Measurements from ENCODE around the gene SLC5A2.

The SLC5A2 gene

DNA sequence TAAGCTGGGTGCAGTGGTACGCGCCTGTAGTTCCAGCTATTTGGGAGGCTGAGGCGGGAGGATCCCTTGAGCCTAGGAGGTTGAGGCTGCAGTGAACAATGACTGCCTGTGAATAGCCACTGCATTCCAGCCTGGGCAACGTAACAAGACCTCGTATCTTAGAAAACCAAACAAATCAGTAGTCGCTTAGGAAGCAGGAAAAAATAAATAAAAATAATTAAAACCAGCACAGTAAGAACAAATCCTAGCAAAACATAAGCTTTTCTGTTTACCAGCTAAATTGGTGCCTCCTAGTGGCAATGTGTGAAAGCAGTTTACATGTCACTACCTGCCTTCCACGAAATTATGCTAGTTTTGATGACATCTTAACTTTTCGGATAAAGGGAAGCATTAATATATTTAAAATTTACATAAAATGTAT lies 22.3 kb upstream of the SLC5A2 start:
- DNase-seq: peak; percentile 49

DNA sequence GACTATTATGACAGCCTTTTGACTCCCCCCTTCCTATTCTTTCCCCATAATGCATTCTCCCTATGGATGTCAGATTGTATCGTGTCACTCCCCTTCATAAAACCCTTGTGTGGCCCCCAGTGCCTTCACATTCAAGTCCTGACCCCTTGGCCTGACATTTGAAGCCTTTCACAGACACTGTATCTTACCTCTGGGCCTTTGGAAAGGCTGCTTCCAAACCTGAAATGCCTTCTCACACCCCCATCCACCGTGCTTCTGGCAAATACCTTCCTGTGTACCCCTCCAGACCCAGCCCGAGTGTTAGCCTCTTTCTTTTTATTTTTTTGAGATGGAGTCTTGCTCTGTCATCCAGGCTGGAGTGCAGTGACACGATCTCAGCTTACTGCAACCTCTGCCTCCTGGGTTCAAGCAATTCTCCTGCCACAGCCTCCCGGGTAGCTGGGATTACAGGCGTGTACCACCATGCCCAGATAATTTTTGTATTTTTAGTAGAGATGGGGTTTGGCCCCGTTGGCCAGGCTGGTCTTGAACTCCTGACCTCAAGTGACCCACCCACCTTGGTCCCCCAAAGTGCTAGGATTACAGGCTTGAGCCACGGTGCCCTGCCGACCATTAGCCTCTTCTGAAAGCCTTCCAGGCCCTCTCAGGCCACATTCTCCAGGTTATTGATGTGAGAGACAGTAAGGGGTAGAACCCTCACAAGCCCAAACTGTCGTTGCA lies 21.6 kb upstream of the SLC5A2 start:
- DNase-seq: no peak

DNA sequence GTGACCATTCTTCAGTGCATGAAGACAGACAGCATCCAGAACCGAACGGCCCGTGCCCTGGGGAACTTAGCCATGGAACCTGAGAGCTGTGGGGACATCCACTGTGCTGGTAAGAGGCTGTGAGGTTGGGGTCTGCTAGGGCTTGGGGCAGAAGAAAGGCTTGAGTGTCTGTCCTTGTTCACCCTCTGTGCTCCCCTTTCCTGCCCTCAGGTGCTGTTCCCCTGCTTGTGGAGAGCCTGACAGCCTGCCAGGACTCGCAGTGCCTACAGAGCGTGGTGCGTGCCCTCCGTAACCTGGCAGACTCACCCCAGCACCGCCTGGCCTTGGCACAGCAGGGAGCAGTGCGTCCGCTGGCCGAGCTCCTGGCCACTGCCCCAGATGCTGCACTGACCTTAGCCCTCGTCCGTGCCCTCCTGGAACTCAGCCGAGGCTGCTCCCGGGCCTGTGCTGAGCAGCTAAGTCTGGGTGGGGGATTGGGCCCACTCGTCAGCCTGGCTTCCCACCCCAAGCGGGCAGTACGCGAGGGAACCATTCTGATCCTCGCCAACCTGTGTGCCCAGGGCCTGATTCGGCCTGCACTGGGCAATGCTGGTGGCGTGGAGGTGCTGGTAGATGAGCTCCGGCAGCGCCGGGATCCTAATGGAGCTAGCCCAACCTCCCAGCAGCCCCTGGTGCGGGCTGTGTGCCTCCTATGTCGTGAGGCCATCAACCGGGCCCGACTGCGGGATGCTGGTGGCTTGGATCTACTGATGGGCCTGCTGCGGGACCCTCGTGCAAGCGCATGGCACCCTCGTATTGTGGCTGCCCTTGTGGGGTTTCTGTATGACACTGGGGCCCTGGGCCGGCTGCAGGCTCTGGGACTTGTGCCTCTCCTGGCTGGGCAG lies 20.8 kb upstream of the SLC5A2 start:
- no peak for DNase-seq

DNA sequence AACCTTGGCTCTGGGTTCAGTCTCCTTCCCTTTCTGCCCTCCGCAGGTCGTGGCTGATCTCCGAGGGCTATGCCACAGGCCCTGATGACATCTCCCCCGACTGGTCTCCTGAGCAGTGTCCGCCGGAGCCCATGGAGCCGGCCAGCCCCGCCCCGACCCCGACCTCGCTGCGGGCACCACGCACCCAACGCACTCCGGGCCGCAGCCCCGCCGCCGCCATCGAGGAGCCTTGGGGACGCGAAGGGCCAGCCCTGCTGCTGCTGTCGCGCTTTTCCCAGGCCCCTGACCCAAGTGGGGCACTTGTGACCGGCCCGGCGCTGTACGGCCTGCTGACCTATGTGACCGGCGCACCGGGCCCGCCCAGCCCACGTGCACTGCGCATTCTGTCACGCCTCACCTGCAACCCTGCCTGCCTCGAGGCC lies 18.6 kb upstream of the SLC5A2 start:
- DNase-seq: no peak

DNA sequence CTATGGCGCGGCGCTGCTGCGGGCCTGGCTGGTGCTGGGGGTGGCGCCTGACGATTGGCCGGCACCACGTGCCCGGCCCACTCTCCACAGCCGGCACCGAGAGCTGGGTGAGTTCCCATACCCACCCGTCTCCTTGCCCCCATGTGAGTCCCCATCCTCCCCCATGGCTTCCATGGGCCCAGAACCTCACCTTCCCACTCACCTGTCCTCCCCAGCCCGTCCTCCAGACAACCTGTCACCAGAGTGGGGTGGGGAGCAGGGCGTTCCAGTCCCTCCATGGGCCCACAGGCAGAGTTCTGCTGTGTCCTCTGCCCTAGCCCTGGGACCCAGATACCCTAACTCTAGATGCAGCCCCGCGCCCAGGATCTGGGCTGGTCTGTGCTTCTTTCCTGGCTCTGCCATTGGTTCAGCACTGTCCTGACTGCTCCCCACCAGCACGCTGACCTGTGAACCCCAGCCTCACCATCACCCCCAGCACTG lies 18.1 kb upstream of the SLC5A2 start:
- no peak for DNase-seq

DNA sequence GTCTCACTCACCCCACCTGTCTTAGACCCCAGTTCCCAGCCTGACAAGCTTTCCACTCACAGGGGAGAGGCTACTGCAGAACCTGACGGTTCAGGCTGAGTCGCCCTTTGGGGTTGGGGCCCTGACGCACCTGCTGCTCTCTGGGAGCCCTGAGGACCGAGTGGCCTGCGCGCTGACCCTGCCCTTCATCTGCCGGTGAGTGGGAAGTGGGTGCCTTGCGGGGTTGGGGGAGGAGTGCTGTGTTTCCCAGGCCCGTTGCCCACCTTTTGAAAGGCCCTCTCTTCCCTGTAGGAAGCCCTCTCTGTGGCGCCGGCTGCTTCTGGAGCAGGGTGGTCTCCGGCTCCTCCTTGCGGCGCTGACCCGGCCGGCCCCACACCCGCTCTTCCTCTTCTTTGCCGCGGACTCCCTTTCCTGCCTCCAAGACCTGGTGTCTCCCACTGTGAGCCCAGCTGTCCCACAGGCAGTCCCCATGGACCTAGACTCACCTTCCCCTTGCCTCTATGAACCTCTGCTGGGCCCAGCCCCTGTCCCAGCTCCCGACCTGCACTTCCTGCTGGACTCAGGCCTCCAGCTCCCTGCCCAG lies 17.0 kb upstream of the SLC5A2 start:
- no peak for DNase-seq

DNA sequence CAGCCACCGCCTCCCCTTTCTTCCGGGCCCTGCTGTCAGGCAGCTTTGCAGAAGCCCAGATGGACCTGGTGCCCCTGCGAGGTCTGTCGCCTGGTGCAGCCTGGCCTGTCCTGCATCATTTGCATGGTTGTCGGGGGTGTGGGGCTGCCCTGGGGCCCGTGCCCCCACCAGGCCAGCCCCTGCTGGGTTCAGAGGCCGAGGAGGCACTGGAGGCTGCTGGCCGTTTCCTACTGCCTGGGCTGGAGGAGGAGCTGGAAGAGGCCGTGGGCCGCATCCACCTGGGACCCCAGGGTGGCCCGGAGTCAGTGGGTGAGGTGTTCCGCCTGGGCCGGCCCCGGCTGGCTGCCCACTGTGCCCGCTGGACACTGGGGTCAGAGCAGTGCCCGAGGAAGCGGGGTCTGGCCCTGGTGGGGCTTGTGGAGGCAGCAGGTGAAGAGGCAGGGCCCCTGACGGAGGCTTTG lies 16.5 kb upstream of the SLC5A2 start:
- no peak for DNase-seq

DNA sequence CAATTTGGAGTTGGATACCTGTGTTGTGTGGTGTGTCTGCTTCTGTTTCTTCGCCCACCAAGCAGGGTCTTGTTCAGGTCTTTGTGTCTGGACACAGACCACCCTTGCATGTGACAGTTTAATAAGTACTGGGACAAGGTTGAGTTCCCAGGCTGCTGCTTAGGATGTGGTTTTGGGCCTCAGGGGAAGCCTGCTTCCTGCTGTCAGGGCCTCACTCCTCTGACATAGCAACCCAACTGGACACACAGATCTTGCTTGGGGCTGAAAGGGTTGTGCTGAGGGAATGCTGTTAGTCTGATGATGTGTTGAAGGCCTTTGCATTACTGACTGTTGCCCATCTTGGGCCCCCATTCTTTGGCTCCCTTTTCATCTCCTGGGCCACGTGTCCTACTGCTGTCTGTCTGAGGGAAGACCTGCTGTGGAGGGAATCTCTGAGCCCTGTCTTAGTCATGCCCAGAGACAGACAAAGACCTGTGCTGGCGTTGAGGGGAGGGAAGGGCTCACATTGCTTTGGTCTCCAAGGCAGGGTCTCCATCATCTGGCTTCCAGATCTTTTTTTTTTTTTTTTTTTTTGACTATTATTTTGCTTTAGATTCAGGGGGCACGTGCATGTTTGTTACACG lies 15.7 kb upstream of the SLC5A2 start:
- DNase-seq: no peak

DNA sequence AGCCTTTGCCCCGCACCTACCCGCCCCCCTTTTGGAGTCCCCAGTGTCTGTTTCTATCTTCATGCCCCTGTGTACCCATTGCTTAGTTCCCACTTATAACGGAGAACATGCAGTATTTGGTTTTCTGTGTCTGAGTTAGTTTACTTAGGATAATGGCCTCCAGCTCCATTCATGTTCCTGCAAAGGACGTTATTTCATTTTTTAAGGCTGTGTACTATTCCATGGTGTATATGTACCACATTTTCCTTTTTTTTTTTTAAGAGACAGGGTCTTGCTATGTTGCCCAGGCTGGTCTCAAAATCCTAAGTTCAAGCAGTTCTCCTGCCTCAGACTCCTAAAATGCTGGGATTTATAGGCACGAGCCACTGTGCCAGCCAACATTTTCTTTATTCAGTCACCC lies 15.1 kb upstream of the SLC5A2 start:
- DNase-seq: no peak

DNA sequence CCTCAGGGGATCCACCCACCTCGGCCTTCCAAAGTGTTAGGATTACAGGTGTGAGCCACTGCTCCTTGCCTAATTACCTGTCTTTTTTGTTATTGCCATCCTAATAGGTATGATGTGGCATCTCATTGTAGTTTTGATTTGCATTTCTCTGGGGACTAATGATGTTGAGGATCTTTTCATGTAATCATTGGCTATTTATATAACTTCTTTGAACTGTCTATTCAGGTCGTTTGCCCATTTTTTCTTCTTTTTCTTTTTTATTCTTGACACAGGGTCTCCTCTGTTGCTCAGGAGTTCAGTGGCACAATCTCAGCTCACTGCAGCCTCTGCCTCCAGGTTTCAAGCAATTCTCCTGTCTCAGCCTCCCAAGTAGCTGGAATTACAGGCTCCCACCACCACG lies 12.3 kb upstream of the SLC5A2 start:
- DNase-seq: no peak

DNA sequence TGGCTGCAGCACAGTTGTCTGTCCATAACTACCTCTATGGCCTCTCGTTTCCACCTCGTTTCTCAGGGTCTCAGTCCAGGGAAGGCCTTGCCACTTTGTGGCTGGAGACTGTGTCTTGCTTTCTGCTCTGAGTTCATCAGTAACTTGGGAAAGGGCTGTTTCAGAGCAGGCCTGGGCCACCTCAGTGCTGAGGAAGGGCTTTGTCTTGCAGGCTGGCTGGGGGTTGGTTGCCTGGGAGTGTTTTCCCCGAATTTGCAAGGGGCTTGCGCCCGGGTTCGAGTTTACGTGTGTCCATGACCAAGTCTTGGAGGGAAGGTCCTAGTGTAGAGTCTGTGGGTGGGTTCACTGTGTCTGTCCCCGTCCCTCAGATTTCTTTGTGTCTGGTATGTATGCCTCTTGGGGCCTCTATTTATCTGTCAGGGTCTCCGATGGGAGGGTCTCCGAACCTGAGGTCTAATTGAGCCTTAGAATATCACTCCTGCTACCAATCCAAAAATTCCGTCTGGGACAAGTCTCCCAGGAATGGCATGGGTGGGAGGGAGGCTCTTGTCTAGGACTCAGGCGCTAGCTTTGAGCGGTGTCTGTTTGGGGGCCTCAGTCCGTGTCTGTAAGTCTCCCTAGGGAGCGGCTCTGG lies 11.6 kb upstream of the SLC5A2 start:
- DNase-seq: no peak

DNA sequence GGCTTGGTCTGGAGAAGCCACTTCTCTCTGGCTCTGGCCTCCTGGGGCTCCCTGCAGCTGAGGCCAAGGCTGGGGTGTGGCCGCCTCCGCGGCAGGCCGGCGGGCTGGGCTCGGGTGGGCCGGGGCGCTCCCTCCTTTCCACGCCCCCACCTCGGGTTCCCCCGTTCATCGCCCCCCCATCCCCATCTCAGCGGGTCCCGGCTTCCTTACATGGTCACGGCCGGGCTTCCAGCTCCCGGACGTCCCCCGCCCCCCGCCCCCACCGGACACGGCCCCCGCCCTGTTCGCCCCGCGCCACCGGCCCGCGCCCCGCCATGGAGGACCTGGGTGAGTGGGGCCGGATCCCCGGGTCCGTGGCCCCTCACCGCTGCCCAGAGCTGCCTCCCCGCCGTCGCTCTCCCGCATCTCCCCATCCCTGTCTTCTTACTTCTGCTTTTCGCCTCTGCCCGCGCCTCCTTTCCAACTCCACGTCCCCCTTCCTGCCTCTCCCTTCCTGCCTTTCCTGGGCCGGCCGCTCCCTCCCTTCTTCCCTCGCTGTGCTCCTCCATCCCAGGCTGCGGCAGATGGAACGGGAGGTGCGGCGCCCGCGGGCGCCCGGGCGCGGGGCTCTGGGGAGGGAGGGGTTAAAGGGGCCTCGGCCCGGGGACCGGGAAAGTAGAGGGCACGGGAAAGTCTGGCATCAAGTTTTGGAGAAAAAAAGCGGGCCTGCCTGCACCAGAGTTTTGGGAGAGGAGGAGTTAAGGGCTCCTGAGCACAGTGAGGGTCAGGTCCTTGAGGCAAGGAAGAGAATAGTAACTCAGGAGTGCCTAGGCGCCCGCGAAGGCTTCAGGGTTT lies 10.8 kb upstream of the SLC5A2 start, which contains the start of gene TGFB1I1:
Gene TGFB1I1 (plus strand): TSS at position 278 of the 834 bp plus-strand sequence. CDS start 37 bp downstream, at position 315.
- DNase-seq: no peak

DNA sequence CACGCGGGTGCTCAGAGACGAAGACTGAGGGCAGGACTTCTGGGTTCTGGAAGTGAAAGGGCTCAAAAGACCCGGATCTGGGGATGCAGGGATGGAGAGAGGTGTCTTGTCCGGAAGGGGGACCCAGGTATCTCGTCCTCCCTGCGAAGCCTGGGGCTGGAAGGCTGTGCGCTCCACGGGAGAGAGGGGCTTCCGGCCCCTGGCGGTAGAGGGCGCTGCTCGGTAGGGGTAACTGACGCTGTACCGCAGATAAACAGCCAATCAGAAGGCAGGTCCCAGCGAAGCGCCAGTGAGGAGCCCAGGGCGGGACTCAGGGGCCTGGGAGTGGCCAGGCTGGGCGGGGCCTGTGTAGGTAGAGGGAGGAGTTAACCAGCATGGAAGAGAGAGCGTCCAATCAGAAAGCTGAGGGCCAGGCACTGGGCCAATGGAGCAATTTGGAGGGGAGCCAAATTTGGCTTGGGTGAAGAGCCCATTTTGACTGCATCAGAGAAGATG lies 10.2 kb upstream of the SLC5A2 start:
- DNase-seq: peak; percentile 41

DNA sequence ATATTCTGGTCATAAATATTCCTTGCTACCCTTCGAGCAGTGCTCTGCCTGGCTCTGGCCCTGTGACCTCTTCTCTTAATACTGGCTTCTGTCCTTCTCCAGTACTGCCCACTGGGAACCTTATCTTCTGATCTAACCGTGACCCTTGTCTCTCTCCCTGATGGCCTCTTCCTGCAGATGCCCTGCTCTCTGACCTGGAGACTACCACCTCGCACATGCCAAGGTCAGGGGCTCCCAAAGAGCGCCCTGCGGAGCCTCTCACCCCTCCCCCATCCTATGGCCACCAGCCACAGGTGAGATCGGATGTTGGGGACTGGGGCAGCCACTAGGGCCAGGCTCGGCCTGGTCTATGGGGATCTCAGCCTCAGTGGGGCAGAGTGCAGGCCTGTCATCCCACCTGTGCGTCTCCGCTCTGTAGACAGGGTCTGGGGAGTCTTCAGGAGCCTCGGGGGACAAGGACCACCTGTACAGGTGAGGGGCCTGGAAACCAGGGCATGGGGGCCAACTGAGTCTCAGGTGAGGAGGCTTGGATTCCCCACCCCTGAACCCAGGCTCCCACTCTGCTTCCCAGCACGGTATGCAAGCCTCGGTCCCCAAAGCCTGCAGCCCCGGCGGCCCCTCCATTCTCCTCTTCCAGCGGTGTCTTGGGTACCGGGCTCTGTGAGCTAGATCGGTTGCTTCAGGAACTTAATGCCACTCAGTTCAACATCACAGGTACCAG lies 9.5 kb upstream of the SLC5A2 start:
- DNase-seq: no peak

DNA sequence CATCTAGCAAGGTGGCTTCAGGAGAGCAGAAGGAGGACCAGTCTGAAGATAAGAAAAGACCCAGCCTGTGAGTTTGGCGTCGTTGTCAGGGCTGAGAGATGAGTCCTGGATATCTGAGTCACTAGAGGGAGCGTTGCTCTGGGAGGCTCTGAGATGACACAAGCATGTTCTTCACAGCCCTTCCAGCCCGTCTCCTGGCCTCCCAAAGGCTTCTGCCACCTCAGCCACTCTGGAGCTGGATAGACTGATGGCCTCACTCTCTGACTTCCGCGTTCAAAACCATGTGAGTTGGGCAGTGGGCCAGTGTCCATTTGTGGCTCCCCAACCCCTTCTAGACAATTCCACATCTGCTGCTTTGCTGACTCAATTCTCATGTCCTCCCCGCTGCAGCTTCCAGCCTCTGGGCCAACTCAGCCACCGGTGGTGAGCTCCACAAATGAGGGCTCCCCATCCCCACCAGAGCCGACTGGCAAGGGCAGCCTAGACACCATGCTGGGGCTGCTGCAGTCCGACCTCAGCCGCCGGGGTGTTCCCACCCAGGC lies 8.7 kb upstream of the SLC5A2 start:
- no peak for DNase-seq

DNA sequence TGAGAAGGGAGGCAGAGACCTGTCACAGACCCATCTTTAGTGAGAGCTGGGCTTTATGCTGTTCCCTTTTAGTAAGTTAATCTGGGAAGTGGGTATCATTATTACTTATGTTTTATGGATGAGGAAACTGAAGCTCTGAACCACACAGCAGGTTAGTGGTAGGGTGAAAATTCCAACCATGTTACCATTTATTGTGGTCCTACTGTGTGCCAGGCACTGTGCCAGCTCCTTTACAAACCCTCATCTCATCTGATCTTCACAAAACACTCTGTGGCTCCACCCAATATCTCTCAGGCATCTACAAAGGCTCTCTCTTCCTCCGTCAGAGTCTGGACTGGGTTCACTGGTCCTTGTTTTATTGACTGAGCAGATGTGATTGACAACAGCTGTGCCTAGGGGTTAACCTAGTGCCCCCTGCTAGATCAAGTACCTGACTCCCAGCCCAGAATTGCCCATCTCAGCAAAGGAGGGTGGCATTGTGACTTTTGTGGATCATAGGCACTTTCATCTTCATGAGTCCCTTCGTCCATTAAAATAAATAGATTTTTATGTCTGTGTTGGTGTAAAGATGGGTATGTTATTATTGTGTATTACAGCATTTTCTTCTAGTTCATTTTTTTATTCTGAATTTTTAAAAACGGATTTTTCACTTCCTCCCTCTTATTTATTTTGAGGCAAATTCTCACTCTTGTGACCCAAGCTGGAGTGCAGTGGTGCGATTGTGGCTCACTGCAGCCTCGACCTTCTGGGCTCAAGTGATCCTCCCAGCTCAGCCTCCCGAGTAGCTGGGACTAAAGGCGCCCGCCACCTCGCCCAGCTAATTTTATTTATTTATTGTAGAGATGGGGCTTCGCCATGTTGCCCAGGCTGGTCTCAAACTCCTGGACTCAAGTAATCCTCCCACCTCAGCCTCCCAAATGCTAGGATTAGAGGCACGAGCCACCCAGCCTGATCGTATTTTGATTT lies 7.9 kb upstream of the SLC5A2 start:
- DNase-seq: no peak

DNA sequence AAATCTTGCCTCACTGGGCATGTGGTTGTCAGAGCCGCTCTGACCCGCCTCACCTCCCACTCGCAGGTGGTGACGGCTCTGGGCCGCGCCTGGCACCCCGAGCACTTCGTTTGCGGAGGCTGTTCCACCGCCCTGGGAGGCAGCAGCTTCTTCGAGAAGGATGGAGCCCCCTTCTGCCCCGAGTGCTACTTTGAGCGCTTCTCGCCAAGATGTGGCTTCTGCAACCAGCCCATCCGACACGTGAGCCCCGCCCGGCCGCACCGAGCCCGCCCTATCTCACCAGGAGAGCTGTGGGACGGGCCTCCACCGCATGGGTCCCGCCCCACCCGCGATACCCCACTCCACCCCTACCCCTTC lies 7.0 kb upstream of the SLC5A2 start:
- DNase-seq: no peak

DNA sequence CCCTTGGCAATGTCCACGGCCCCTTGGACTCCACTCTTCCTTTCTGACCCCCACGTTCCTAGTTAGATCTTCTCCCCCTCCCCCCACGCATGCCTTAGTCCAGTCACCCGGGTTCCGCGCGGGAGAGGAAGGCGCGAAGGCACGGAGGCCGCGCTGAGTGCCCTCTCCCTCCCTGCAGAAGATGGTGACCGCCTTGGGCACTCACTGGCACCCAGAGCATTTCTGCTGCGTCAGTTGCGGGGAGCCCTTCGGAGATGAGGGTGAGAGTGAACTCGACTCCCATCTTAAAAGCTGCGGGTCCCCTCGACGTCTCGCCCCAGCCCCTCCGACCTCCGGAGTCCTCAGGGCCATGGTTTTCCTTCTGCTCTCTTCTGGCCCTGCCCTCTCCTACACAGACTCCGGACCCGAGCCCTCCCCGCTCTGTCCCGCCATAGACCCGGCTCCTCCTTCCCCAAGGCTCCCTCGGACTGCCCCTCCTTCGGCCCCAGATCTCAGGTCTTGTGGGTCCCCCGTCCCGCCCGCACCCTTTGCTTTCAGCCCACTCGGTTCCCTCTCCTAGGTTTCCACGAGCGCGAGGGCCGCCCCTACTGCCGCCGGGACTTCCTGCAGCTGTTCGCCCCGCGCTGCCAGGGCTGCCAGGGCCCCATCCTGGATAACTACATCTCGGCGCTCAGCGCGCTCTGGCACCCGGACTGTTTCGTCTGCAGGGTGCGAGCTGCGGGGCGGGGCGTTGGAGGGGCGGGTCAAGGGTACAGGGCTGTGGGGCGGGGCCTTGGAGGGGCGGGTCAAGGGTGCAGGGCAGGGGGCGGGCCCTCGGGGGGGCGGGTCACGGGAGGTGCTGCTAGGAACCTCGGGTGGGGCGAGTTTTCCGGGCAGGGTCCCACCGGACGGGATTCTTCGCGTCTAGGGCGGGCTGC lies 6.4 kb upstream of the SLC5A2 start:
- DNase-seq: peak; percentile 74
